Measurements from ENCODE around the gene DNAJC17. TPM values are rescaled to one million over a fixed set of nuclear protein-coding genes. Genes with fewer than 3 reads are reported as not detected.

Gene DNAJC17
- polyA plus RNA-seq, 2 of the 4 experiments (the other 2 are of a cell fraction) = 22.3 to 24.4 TPM

- TF ChIP-seq MAZ (IDR thresholded peaks at IDR 0.05; ENCODE audit: borderline replicate concordance, low read depth, low read length) = 0 out of 2 replicates have a peak, but pooled peaks have one; percentile 17
- TF ChIP-seq CBX2 (IDR thresholded peaks at IDR 0.05; ENCODE audit: borderline replicate concordance, low read depth) = no peak
- TF ChIP-seq, protein P1, sequence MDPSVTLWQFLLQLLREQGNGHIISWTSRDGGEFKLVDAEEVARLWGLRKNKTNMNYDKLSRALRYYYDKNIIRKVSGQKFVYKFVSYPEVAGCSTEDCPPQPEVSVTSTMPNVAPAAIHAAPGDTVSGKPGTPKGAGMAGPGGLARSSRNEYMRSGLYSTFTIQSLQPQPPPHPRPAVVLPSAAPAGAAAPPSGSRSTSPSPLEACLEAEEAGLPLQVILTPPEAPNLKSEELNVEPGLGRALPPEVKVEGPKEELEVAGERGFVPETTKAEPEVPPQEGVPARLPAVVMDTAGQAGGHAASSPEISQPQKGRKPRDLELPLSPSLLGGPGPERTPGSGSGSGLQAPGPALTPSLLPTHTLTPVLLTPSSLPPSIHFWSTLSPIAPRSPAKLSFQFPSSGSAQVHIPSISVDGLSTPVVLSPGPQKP (IDR thresholded peaks at IDR 0.05; ENCODE audit: low read depth, low read length) = no peak
- TF ChIP-seq JUN (IDR thresholded peaks at IDR 0.05) = peak in 1 of 2 experiments; percentile 56; a peak in 2 of 5 replicates
- TF ChIP-seq EHF (CRISPR knock-in tag; IDR thresholded peaks at IDR 0.05) = no peak
- no peak for TF ChIP-seq HOXB13 (CRISPR knock-in tag; IDR thresholded peaks at IDR 0.05; ENCODE audit: low read depth)
- no peak for TF ChIP-seq CHD2 (IDR thresholded peaks at IDR 0.05; ENCODE audit: low read length, partially characterized antibody)
- no peak for TF ChIP-seq RAD21 (conservative IDR thresholded peaks at IDR 0.05 in 1 of 2, IDR thresholded peaks at IDR 0.05 in 1 of 2)
- no peak for TF ChIP-seq ZFP36 (IDR thresholded peaks at IDR 0.05; ENCODE audit: borderline replicate concordance, partially characterized antibody)
- TF ChIP-seq SREBF2 (IDR thresholded peaks at IDR 0.05) = no peak
- TF ChIP-seq SMC3 (IDR thresholded peaks at IDR 0.05) = no peak
- TF ChIP-seq TFCP2L1 (CRISPR knock-in tag; IDR thresholded peaks at IDR 0.05) = no peak
- TF ChIP-seq, protein P2, sequence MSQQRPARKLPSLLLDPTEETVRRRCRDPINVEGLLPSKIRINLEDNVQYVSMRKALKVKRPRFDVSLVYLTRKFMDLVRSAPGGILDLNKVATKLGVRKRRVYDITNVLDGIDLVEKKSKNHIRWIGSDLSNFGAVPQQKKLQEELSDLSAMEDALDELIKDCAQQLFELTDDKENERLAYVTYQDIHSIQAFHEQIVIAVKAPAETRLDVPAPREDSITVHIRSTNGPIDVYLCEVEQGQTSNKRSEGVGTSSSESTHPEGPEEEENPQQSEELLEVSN (IDR thresholded peaks at IDR 0.05; ENCODE audit: borderline replicate concordance, low read depth) = peak; percentile 76
- TF ChIP-seq, protein P3, sequence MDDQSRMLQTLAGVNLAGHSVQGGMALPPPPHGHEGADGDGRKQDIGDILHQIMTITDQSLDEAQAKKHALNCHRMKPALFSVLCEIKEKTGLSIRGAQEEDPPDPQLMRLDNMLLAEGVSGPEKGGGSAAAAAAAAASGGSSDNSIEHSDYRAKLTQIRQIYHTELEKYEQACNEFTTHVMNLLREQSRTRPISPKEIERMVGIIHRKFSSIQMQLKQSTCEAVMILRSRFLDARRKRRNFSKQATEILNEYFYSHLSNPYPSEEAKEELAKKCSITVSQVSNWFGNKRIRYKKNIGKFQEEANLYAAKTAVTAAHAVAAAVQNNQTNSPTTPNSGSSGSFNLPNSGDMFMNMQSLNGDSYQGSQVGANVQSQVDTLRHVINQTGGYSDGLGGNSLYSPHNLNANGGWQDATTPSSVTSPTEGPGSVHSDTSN (IDR thresholded peaks at IDR 0.05) = no peak
- no peak for TF ChIP-seq ESRRA (IDR thresholded peaks at IDR 0.05; ENCODE audit: borderline replicate concordance, low read length)
- TF ChIP-seq POLR2A (IDR thresholded peaks at IDR 0.05; ENCODE audit: low read length) = peak; percentile 59
- peak; percentile 45; the same call in 1 of the 2 replicates for TF ChIP-seq MYC (IDR thresholded peaks at IDR 0.05; ENCODE audit: borderline replicate concordance, low read length)
- no peak for TF ChIP-seq FOSL2 (IDR thresholded peaks at IDR 0.05)
- TF ChIP-seq FOSL2 (CRISPR knock-in tag; IDR thresholded peaks at IDR 0.05) = no peak
- TF ChIP-seq, protein P4, sequence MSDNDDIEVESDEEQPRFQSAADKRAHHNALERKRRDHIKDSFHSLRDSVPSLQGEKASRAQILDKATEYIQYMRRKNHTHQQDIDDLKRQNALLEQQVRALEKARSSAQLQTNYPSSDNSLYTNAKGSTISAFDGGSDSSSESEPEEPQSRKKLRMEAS (IDR thresholded peaks at IDR 0.05) = peak; percentile 65
- TF ChIP-seq REST (IDR thresholded peaks at IDR 0.05) = no peak; the same call in 1 of the 2 replicates
- no peak for TF ChIP-seq HOXA7 (CRISPR knock-in tag; IDR thresholded peaks at IDR 0.05)
- TF ChIP-seq RARB (CRISPR knock-in tag; IDR thresholded peaks at IDR 0.05) = no peak
- TF ChIP-seq KDM5A (IDR thresholded peaks at IDR 0.05) = peak; percentile 78
- TF ChIP-seq CEBPB (IDR thresholded peaks at IDR 0.05) = no peak
- no peak for TF ChIP-seq BHLHE40 (IDR thresholded peaks at IDR 0.05; ENCODE audit: low read depth, low read length)
- TF ChIP-seq JUNB (IDR thresholded peaks at IDR 0.05) = no peak
- no peak for TF ChIP-seq GATA3 (IDR thresholded peaks at IDR 0.05; ENCODE audit: borderline replicate concordance)
- no peak for TF ChIP-seq CTCF (IDR thresholded peaks at IDR 0.05)
- TF ChIP-seq KDM1A (IDR thresholded peaks at IDR 0.05; ENCODE audit: low read depth) = no peak
- no peak for TF ChIP-seq FOSB (CRISPR knock-in tag; IDR thresholded peaks at IDR 0.05)
- TF ChIP-seq, protein P5, sequence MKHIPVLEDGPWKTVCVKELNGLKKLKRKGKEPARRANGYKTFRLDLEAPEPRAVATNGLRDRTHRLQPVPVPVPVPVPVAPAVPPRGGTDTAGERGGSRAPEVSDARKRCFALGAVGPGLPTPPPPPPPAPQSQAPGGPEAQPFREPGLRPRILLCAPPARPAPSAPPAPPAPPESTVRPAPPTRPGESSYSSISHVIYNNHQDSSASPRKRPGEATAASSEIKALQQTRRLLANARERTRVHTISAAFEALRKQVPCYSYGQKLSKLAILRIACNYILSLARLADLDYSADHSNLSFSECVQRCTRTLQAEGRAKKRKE (CRISPR knock-in tag; IDR thresholded peaks at IDR 0.05; ENCODE audit: low read depth) = no peak
- no peak for TF ChIP-seq ZC3H11A (IDR thresholded peaks at IDR 0.05)
- no peak for TF ChIP-seq ZSCAN20 (CRISPR knock-in tag; IDR thresholded peaks at IDR 0.05)
Observed at GRCh38 chr15:40754883-40755811, 52.1 kb downstream of the DNAJC17 start, which contains the start of gene RMDN3 (continued).

Measured in A549 (cell line).